CD4-positive, alpha-beta T cell treated with Interleukin-4 for 1 hour (primary cell): ENCODE data around the gene TMEM221.

Experiments used
- DNase-seq, 2 donors: peaks; one replicate each; pipeline ENCODE4 v3.0.0-alpha.2; 2020 to 2022

Gene TMEM221

GRCh38 chr19:17471410-17472125 is 23.1 kb upstream of the TMEM221 start:
- no peak for DNase-seq

DNA sequence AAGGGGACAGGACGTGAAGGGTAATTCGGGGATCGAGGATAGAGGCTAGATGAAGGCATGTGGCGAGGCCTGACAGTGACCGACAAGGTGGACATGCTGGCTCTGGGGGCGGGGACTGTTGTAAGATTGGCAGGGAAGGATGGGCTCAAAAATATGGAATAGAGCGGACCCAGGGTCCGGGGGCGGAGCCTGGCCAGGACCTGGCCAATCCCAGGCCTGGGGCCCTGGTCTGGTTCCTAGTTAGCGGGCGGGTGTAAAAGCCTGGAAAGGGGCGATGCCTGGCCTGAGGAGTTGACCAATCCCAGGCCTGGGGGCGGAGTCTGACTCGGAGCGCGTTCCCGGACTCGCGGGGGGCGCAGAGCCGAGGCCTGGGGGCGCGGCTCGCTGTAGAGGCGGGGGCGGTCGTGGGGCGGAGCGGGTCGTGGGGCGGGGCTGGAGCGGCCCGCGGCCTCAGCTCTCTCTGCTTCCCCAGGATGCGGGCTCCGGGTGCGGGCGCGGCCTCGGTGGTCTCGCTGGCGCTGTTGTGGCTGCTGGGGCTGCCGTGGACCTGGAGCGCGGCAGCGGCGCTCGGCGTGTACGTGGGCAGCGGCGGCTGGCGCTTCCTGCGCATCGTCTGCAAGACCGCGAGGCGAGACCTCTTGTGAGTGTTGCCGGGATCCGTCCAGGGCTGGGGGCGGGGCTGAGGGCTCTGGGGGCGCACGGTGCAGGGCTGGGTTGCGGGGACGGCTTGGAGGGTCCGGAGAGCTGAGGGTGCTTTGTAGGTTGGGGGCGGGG is 21.8 kb upstream of the TMEM221 start, which contains the start of gene SLC27A1:
SLC27A1 (plus strand) TSS at position 457 of the 774 bp plus-strand sequence; CDS start at position 474, 17 bp downstream.
- DNase-seq: peak; percentile 94 to 95

DNA sequence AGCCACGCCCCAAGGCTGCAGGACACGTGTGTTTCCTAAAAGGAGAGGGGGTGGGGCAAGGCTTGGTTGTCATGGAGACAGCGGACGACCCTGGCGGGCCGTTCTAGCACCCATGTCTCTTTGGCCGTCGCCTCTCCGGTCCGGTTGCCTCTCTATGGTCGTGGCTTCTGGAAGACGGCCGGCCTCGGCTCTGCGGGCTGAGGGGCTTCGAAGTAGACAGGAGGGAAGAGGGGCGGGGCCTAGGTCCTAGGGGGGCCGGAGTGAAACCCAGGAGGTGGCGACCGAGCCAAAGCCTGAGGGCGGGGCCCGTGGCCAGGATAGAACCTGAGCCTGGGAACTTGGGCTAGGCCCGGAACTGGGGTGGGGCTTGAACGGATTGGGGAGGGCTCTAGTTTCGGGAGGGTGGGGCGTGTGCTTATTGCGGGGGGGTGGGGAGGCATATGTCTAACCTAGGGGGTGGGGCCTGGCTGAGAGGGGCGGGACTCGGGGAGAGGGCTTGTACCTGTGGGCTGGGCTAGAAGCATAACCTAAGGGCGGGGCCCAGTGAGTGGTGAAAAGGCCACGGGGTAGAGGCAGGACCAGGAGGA is 21.1 kb upstream of the TMEM221 start:
- DNase-seq: peak; percentile 96

- no peak for DNase-seq
Measured at GRCh38 chr19:17469092-17469480, 20.6 kb upstream of the TMEM221 start.

GRCh38 chr19:17468302-17469091 is 20.0 kb upstream of the TMEM221 start:
- no peak for DNase-seq

- DNase-seq: no peak
Measured at GRCh38 chr19:17467471-17468301, 19.2 kb upstream of the TMEM221 start.

DNA sequence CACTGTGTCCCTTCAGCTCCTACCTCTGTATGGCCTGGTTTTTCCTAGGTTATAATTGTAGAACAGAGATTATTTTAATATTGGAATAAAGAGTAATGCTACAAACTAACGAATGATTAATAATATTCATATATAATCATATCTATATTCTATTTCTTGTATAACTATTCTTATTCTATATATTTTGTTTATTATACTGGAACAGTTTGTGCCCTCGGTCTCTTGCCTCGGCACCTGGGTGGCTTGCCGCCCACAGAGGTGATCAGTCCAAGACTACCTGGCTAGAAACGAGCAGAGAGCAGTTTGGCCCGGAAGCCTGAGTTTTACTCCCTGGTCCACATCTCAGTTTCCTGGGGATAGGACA is 18.0 kb upstream of the TMEM221 start:
- no peak for DNase-seq

- no peak for DNase-seq
Measured at GRCh38 chr19:17460372-17461230, 12.1 kb upstream of the TMEM221 start, which contains the start of gene NXNL1. NXNL1 (minus strand) TSS chr19:17460926; CDS start chr19:17460869, 57 bp downstream.

DNA sequence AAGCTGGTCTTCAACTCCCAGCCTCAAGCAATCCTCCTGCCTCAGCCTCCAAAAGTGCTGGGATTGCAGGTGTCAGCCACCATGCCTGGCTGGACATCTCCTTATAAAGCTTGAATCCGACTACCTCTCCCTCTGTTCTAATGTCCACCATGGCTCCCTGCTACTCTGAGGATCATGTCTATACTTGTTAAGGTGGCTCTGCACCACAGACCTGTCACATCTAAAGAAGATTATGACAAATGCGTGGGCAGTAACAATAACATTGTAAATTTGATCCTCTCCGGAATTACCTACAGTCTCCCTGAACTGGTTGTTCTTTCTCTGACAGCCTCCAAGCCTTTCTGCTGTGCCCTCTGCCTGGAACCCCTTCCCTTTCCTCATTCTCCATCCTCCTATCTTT is 10.5 kb upstream of the TMEM221 start:
- no peak for DNase-seq

DNA sequence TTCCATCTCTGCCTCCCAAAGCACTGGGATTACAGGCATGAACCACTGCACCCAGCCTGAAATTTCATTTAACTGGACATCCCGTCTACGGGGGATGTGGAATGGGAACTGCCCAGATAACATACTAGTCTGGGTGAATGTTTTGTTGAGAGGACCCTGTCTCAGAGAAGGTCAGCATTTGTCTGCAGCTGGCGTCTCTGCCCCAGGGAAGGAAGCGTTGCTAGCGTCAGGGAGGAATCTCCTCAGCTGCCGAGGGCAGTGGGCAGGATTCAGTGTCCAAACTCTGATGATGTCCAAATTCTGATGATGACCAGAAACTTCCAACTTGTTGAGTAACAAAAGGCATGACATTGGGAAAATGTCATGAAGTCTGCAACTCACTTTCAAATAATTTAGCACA is 9.1 kb upstream of the TMEM221 start:
- no peak for DNase-seq

GRCh38 chr19:17456127-17456526 is 7.7 kb upstream of the TMEM221 start:
- no peak for DNase-seq

GRCh38 chr19:17455308-17456123 is 7.0 kb upstream of the TMEM221 start:
- no peak for DNase-seq

- DNase-seq: no peak
Measured at GRCh38 chr19:17454576-17455071, 6.2 kb upstream of the TMEM221 start.

DNA sequence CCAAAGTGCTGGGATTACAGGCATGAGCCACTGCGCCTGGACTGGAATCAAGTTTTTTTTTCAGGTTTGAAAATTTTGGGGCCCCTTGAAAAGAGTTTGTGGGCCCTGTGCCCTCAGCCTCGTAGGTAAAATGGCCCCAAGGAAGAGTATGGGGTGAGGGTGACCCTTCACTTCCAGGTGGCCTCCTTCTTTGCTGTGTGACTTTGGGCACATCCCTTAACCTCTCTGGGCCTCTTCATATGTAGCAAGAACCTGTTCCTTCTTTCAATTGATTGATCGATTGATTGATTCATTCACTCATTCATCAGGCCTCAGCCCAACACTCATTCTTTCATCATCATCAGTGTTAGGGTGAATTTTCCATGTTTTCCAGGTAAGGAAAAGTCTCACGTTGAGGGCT is 3.4 kb upstream of the TMEM221 start:
- DNase-seq: no peak

GRCh38 chr19:17450264-17451075 is 2.0 kb upstream of the TMEM221 start:
- DNase-seq: no peak

GRCh38 chr19:17447704-17448130 is 751 bp downstream of the TMEM221 start:
- DNase-seq: no peak

- DNase-seq: no peak
Measured at GRCh38 chr19:17445526-17446165, 2.8 kb downstream of the TMEM221 start.

- DNase-seq: peak in 1 of 2 donors; percentile 20
Measured at GRCh38 chr19:17441241-17442021, 7.0 kb downstream of the TMEM221 start.
